ENCODE data around the gene VWA8. TPM values are rescaled to one million over a fixed set of nuclear protein-coding genes. Genes with fewer than 3 reads are reported as not detected.
"Not testable (repeated sequence)": the region's sequence is repeated elsewhere in the genome, so short reads cannot be mapped to it uniquely, and the experiment has no call there.

Gene VWA8
- total and polyA plus RNA-seq, 2 donors, result 8.8 to 45.9 TPM

GRCh38 chr13:41540240-41540639 lies 420.7 kb downstream of the VWA8 start:
- H3K27ac ChIP-seq (ENCODE audit: low read depth); H3K4me3 ChIP-seq (ENCODE audit: low read depth, low read length); DNase-seq (ENCODE audit: extremely low spot score); H3K4me1 ChIP-seq (ENCODE audit: insufficient read depth); H3K36me3 ChIP-seq (ENCODE audit: insufficient read depth): not testable (repeated sequence)
- WGBS, result 87% methylated on average over 13 of the region's 13 CpGs

GRCh38 chr13:41533266-41534052 lies 427.4 kb downstream of the VWA8 start:
- WGBS, result 46% methylated on average over 15 of the region's 15 CpGs
- Histone ChIP-seq H3K27ac (ENCODE audit: low read depth) (no peak overlapping the region), H3K36me3 (ENCODE audit: insufficient read depth) (no peaks in the 10 kb centered on the region), H3K4me3 (ENCODE audit: low read depth, low read length) (no peak overlapping the region), H3K4me1 (ENCODE audit: insufficient read depth) (no peaks in the 10 kb centered on the region)
- DNase-seq (ENCODE audit: extremely low spot score), result no peak

GRCh38 chr13:41528021-41528420 lies 432.9 kb downstream of the VWA8 start:
- Histone ChIP-seq H3K4me3 (ENCODE audit: low read depth, low read length) (no peak overlapping the region), H3K36me3 (ENCODE audit: insufficient read depth) (no peaks in the 10 kb centered on the region), H3K4me1 (ENCODE audit: insufficient read depth) (no peaks in the 10 kb centered on the region), H3K27ac (ENCODE audit: low read depth) (no peak overlapping the region)
- no peak for DNase-seq (ENCODE audit: extremely low spot score)
- WGBS, result 95% methylated on average over 3 of the region's 3 CpGs

GRCh38 chr13:41520660-41521630 lies 440.0 kb downstream of the VWA8 start:
- no peak overlapping the region for H3K27ac ChIP-seq (ENCODE audit: low read depth)
- DNase-seq (ENCODE audit: extremely low spot score), result no peak
- 85% methylated on average over 15 of the region's 15 CpGs for WGBS
- no peak overlapping the region for H3K4me3 ChIP-seq (ENCODE audit: low read depth, low read length)
- no peaks in the 10 kb centered on the region for H3K36me3 ChIP-seq (ENCODE audit: insufficient read depth)
- H3K4me1 ChIP-seq (ENCODE audit: insufficient read depth), result no peaks in the 10 kb centered on the region

- 81% methylated on average over 7 of the region's 7 CpGs for WGBS
- no peaks in the 10 kb centered on the region for H3K4me1 ChIP-seq (ENCODE audit: insufficient read depth)
- no peak for DNase-seq (ENCODE audit: extremely low spot score)
Measured at GRCh38 chr13:41520016-41520659, 440.8 kb downstream of the VWA8 start.

More at GRCh38 chr13:41520016-41520659, 440.8 kb downstream of the VWA8 start:
- H3K27ac ChIP-seq (ENCODE audit: low read depth), result no peak overlapping the region
- H3K4me3 ChIP-seq (ENCODE audit: low read depth, low read length), result no peak overlapping the region
- H3K36me3 ChIP-seq (ENCODE audit: insufficient read depth), result no peaks in the 10 kb centered on the region

Small RNAs within 50 kb of the gene (small RNA-seq; reads per million reads assigned to genes)
- gene RN7SL515P (not detected), gene RNU6-74P (not detected), gene RPS28P8 (not detected)

Other genes with a start within 250 kb of the VWA8 start
- 36.4 TPM for gene DGKH, start 87.5 kb upstream of the VWA8 start, total RNA-seq
- 3.4 TPM for gene DGKH, start 87.5 kb upstream of the VWA8 start, polyA plus RNA-seq